Activated CD4-positive, alpha-beta T cell treated with anti-CD3 and anti-CD28 coated beads, Interleukin-2, amount 10 ng/mL, durations not matched to agents 24 days and 14 days (primary cell): Measurements from ENCODE around the gene PAQR5. TPM values are rescaled to one million over a fixed set of nuclear protein-coding genes. Genes with fewer than 3 reads are reported as not detected.
"Not testable (repeated sequence)": the region's sequence is repeated elsewhere in the genome, so short reads cannot be mapped to it uniquely, and the experiment has no call there.

Experiments used
- DNase-seq: peaks from one replicate; pipeline ENCODE4 v3.0.0; 2022
- H3K27ac Mint-ChIP-seq: one replicate; pipeline ENCODE4 v1.8.0; 2022; ENCODE audit warnings: mild to moderate bottlenecking, mixed read lengths
- H3K27me3 Mint-ChIP-seq: one replicate; pipeline ENCODE4 v1.8.0; 2022; ENCODE audit warnings: mixed read lengths
- H3K36me3 Mint-ChIP-seq: one replicate; pipeline ENCODE4 v1.8.0; 2022; ENCODE audit warnings: low read depth, mild to moderate bottlenecking, mixed read lengths
- H3K4me1 Mint-ChIP-seq: one replicate; pipeline ENCODE4 v1.8.0; 2021; ENCODE audit warnings: mixed read lengths
- H3K4me3 Mint-ChIP-seq: one replicate; pipeline ENCODE4 v1.8.0; 2022; ENCODE audit warnings: mild to moderate bottlenecking, moderate library complexity, mixed read lengths
- H3K9me3 Mint-ChIP-seq: one replicate; pipeline ENCODE4 v1.8.0; 2021; ENCODE audit warnings: mixed read lengths
- intact Hi-C: fragments of 100-400 bp; cut with micrococcal nuclease; formaldehyde crosslinking; loops from one replicate; pipeline ENCODE4 v1.15.1; 2023
- total RNA-seq: library from RNA; stranded (reverse); gene quantifications from 2 replicates; pipeline ENCODE4 v1.2.3, GENCODE V29; 2022

PAQR5 gene
- total RNA-seq, 1 donor from 2014 or later, result not detected

DNA sequence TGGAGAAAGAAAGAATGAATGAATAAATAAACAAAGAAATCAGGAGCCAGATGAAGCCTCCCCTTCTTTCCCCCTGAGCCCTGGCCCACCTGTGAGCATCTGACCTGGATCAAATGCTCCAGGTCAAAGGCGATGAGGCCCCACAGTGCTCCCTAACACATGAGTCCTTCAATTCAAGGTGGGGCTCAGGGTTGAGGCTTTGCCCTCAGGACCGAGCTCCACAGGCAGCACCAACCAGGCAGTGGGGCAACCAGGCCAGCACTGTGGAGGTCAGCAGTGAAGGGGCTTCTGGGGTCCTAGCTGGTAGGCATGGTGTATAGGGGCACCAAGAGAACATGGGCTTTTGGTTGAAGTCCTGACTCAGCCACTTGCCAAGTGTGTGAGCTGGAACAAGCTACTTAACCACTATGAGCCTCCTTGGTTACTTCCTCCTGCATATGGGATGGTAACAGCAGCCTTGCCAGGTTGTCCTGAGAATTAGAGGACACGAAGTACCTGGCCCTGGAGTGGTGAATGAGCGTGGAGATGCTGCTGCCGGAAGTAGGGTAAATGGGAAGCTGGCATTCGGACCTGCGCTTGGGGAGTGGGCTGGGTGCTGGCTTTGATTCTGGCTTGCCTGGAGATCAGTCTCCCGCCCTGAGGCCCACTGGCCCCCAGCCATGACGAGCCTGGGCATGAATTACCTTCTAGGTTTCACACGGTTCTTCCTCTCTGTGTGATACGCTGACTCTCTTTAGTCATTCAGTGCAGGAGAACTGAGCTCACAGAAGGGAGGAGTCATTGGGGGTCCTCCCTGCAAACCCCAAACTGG is 10.0 kb upstream of the PAQR5 start:
- Mint-ChIP-seq H3K27me3 (peaks cover 6% of the 10 kb centered on the region), H3K9me3 (no peaks in the 10 kb centered on the region), H3K27ac (no peak overlapping the region), H3K4me1 (no peaks in the 10 kb centered on the region), H3K4me3 (no peak overlapping the region), H3K36me3 (no peaks in the 10 kb centered on the region)
- intact Hi-C loops, result no loop called here
- DNase-seq, result no peak

DNA sequence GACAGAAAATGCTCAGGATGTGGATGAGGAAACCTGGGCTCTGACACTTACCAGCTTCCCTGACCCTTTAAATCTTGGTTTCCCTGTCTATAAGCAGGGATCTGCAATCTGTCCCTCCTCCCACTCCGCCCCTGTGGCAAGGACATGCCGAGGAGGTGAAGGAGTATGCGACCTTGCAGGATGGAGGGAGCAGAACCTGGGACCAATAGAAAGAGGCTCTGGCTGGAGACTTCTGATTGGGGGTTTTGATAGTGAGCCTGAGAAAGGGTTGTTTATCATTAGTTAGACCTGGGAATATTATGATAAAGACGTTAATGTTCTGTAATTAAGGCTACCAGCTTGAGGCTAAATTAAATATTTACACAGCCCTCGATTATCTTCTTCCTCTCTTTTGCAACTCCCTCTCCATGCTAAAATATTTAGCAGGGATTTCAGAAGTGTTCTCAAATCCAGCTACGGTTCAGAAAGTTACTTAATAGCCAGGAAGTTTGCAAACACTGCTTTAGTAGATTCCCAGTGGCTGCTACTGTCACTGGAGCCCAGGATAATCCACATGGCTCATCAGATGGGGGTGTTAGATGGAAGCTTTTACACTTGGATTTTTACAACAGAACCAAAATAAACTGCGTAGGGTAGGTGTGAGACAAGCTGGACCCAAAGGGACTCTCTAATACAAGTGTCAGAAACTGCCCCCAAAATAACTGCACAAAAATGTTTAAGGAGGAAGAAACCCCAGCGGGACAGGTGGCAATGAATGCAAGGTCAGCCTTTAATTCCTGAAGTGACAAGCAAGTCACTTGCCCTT is 9.2 kb upstream of the PAQR5 start:
- H3K27me3 Mint-ChIP-seq, result peaks cover 8% of the 10 kb centered on the region
- intact Hi-C loops, result no loop called here
- no peak for DNase-seq

DNA sequence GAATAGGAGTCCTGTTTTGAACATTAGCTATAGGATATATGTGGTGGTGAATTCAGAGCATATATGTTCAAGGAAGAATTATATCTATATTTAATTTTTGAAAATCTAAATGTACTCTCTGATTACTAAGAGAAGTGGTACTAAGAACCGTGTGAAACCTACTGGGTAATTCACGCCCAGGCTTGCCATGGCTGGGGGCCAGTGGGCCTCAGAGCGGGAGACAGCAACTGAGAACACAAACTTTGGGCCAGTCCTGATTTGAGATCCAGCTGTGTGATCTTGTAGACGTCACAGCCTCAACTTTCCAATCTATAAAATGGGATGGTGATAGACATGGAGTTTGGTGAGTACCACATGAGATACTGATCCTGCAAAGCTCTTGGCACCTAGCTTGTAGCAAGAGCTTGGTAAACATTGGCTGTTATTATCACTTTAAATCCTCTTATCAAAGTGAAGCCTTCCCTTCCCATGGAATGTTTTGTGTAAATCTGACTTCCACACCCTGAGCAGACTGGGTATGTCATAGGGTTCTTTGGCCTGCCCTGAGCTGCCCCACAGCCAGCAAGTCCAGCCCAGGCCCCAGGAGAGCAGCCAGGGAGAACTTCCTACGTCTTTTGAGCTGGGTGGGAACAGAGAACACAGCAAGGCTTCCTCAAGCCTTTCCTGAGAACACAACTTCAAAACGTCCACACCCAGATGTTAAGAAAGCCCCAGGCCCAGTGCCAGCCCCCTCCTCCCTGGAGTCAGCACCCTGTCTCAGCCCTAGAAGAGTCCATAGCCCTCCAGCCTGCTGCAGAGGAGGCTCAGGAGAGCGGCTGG is 8.2 kb upstream of the PAQR5 start:
- H3K27me3 Mint-ChIP-seq, result peaks cover 11% of the 10 kb centered on the region
- H3K4me1 Mint-ChIP-seq, result no peaks in the 10 kb centered on the region
- H3K36me3 Mint-ChIP-seq, result no peaks in the 10 kb centered on the region
- H3K27ac Mint-ChIP-seq, result no peak overlapping the region
- no peak for DNase-seq
- H3K4me3 Mint-ChIP-seq, result no peak overlapping the region
- H3K9me3 Mint-ChIP-seq, result no peaks in the 10 kb centered on the region
- intact Hi-C loops, result no loop called here

More for the DNA sequence above, 9.2 kb upstream of the PAQR5 start:
- Mint-ChIP-seq H3K36me3 (no peaks in the 10 kb centered on the region), H3K9me3 (no peaks in the 10 kb centered on the region), H3K4me1 (no peaks in the 10 kb centered on the region), H3K27ac (no peak overlapping the region), H3K4me3 (no peak overlapping the region)

DNA sequence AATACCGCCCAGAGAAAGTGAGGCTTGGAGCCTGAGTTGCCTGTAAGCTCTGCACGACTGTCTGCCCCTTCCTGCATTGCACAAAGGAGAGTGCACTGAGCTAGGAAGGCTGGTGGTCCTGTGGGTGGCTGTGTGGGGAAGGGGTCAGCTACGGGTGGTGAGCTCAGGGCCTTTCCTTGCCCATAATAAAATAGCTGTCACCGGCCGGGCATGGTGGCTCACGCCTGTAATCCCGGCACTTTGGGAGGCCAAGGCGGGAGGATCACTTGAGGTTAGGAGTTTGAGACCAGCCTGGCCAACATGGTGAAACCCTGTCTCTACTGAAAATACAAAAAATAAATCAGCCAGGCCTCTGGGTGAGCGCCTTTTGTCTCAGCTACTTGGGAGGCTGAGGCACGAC is 7.1 kb upstream of the PAQR5 start:
- H3K4me3 Mint-ChIP-seq, H3K9me3 Mint-ChIP-seq, DNase-seq, H3K4me1 Mint-ChIP-seq, intact Hi-C loops, H3K36me3 Mint-ChIP-seq, H3K27ac Mint-ChIP-seq: not testable (repeated sequence)
- H3K27me3 Mint-ChIP-seq, result peaks cover 17% of the 10 kb centered on the region

DNA sequence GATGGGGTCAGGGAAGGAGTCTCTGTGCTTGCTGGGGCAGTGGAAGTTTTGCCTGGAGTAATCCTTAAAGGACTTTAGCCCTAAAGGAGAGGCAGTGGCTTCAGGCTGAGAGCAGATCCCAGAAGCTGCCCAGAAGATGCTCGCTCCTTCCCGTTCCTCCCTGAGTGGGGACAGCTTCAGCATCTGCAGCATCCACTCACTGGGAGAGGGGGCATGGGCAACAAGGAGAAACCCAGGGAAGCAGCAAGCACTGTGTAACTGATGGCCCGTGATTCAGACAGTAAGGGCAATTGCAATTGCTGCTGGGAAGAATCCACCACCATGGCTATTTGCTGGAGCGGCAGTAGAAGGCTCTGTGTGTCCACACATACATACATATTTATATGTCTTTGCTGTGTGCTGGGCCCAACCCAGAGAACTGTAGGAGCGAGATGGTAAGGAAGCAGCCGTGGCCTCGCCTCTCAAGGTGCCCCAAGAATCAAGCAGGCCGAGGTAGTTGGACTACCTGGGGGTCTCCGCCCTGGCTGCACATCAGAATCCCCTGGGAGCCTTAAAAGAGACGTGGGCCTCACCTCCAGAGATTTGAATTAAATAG is 5.8 kb upstream of the PAQR5 start:
- DNase-seq, result no peak
- Mint-ChIP-seq H3K9me3 (no peaks in the 10 kb centered on the region), H3K4me3 (no peak overlapping the region)

DNA sequence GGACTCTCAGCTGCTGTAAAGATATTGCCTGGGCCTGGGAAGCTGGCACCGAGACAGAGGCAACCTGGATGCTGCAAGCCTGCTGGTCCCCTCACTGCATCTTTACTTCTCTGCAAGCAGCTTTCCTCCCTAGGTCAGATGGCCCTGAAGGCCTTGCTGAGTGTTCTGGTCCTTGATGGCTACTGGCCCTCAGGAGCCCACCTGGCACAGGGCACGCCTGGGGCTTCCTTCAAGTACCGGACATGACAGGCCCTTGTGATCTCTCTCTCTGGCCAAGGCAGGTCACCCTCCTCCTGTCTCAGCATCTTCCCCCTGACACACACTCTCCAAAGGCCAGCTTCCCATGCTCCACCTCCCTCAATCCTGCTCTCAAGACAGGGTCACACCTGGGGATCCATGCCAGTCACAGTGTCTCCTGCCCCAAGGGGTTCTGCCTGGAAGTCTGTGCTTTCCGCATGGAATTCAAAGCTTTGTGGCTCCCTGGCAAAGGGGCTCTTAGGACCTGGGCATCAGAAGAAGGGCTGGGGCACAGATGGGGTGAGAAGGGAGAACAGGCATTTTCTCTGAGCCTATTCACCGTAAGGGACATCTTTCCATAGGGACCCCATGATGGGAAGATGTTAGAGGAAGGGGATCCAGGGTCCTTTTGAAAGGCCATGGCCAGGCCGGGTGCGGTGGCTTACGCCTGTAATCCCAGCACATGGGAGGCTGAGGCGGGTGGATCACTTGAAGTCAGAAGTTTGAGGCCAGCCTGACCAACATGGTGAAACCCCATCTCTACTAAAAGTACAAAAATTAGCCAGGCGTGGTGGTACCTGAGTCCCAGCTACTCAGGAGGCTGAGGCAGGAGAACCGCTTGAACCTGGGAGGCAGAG is 4.7 kb upstream of the PAQR5 start:
- peaks cover 30% of the 10 kb centered on the region for H3K27me3 Mint-ChIP-seq
- H3K4me1 Mint-ChIP-seq, result no peaks in the 10 kb centered on the region
- no peak for DNase-seq
- H3K36me3 Mint-ChIP-seq, result no peaks in the 10 kb centered on the region
- H3K27ac Mint-ChIP-seq, result no peak overlapping the region
- H3K9me3 Mint-ChIP-seq, result no peaks in the 10 kb centered on the region
- intact Hi-C loops, result no loop called here
- no peak overlapping the region for H3K4me3 Mint-ChIP-seq

More for the DNA sequence above, 5.8 kb upstream of the PAQR5 start:
- intact Hi-C loops, result no loop called here
- Mint-ChIP-seq H3K4me1 (no peaks in the 10 kb centered on the region), H3K36me3 (no peaks in the 10 kb centered on the region), H3K27me3 (peaks cover 24% of the 10 kb centered on the region), H3K27ac (no peak overlapping the region)

DNA sequence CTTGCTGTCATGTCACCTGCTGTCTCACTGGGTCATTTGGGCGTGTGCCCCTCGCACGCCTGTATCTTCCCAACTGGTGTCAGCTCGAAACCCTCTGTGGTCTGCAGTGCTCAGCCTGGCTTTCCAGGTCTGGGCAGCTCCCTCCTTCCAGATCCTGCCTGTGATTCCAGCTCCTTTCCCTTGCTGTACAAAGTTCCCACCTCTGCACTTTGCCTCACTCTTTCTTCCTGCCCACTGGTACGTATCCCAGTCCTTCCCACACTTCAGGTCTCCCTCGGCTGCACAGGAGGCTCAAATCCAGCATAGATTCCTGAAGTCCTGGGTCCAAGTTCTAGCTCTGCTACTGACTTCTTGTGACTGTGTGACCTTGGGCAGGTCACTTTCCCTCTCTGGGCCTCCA is 2.1 kb upstream of the PAQR5 start:
- Mint-ChIP-seq H3K27me3 (peaks cover 49% of the 10 kb centered on the region), H3K4me3 (no peak overlapping the region), H3K4me1 (no peaks in the 10 kb centered on the region), H3K36me3 (no peaks in the 10 kb centered on the region), H3K27ac (no peak overlapping the region), H3K9me3 (no peaks in the 10 kb centered on the region)
- intact Hi-C loops, result no loop called here
- DNase-seq, result no peak

DNA sequence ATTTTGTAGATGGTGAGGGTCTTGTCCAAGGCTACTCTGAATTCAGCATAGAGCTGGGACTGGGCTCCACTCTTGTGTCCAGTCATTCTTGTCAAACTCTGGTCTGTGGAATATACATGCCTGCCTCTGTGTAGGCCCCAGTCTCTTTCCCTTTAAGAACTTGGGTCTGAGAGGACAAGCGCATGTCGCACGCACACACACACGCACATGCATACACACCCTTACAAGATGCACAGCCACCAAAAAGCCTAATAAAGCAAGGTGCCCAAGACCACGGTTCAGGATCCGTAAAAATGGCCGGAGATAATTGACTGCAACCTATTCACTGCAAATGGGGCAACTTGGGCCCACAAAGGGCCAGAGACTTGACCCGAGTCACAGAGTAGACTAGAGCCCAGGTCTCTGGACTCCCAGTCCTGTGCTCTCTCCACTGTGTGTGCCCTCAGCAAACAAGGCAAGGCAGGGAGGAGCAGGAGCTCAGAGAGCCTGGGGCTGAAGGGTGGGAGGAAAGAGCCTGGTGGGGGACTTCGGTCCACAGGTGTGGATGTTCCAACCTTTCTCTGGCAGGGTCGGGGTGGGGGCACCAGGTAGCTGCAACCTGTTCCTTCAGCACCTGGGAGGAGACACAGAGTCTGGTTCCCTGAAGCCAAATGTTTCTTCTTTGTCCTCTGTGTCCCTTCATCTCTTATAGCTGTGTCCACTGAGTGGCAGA is 914 bp upstream of the PAQR5 start:
- no peak overlapping the region for H3K4me3 Mint-ChIP-seq
- peaks cover 52% of the 10 kb centered on the region for H3K27me3 Mint-ChIP-seq
- no peak overlapping the region for H3K27ac Mint-ChIP-seq
- no peak for DNase-seq
- H3K36me3 Mint-ChIP-seq, result no peaks in the 10 kb centered on the region
- intact Hi-C loops, result no loop called here
- H3K9me3 Mint-ChIP-seq, result no peaks in the 10 kb centered on the region
- H3K4me1 Mint-ChIP-seq, result no peaks in the 10 kb centered on the region

DNA sequence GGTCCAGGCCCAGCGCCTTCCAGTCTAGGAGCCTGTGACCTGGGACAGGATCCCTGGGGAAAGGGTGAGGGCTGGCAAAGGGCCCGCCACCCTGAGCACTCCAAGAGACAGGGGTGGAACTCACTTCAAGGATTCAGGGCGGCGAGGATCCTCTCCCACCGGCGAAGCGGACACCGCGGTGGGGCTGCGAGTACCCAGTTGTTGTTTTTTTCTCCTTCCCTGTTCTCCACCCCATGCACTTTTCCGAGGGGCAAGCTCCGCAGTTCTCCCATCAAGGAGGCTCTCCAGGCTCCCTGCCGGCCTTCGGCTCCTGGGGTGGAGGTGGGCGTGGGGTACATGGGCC is 387 bp upstream of the PAQR5 start:
- H3K4me1 Mint-ChIP-seq, result no peaks in the 10 kb centered on the region
- H3K4me3 Mint-ChIP-seq, result peak overlapping the region; percentile 36
- H3K27ac Mint-ChIP-seq, result no peak overlapping the region
- peaks cover 50% of the 10 kb centered on the region for H3K27me3 Mint-ChIP-seq
- intact Hi-C loops, result no loop called here
- DNase-seq, result no peak
- no peaks in the 10 kb centered on the region for H3K36me3 Mint-ChIP-seq
- no peaks in the 10 kb centered on the region for H3K9me3 Mint-ChIP-seq

DNA sequence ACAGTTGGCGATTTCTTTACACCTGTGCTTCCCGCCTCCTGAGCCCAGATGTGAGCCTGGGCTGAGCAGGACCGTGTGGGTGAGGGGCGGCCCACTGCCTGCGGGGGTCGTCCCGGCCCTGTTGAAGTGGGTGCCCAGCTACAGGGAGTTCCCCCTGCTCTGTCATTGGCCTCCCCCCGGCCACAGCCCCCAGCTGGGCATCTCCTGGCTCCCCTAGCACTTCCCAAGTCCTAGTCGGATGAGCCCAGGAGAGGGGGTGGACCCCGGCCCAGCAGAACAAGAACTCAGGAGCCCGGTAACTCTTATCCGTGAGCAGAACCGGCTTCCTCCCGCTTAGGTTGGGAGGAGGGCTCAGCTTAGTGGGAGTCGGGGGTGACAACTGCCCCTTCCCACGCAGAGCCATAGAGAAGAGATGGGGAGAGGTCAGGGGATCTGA is 757 bp downstream of the PAQR5 start:
- H3K9me3 Mint-ChIP-seq, result no peaks in the 10 kb centered on the region
- DNase-seq, result no peak
- H3K4me1 Mint-ChIP-seq, result peaks cover 1% of the 10 kb centered on the region
- no peak overlapping the region for H3K27ac Mint-ChIP-seq
- intact Hi-C loops, result no loop called here
- H3K36me3 Mint-ChIP-seq, result no peaks in the 10 kb centered on the region
- peaks cover 47% of the 10 kb centered on the region for H3K27me3 Mint-ChIP-seq
- no peak overlapping the region for H3K4me3 Mint-ChIP-seq

DNA sequence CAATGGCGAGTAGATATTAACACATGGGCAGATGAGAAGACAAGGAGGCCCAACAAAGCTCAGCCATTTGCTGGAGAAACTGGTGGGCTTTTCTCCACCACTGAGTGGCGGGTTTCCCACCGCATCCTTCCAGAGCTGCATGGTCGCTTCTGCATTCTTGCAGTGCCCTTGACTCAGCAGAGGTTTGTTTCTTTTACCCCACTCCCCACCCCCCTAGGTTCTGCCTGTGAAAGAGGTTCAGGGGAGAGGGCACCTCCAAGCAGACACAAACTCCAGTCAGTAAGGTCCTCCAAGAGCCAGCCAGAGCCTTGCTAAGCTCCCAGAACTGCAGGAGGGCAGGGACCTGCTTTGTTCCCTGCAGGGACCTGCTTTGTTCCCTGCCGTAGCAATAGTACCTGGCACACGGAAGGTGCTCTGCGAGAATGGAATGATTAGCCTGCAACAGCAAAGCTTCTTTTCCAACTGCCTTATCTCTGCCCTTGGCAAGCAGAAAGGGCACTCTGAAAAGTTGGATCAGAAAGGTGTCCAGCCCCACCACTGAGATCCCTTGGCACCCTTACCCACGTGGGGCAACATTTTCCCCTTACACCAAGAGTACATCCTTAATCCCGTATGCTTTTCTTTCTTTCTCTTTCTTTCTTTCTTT is 1.4 kb downstream of the PAQR5 start:
- peaks cover 44% of the 10 kb centered on the region for H3K27me3 Mint-ChIP-seq
- H3K9me3 Mint-ChIP-seq, result no peaks in the 10 kb centered on the region
- H3K4me1 Mint-ChIP-seq, result peaks cover 1% of the 10 kb centered on the region
- H3K27ac Mint-ChIP-seq, result no peak overlapping the region
- H3K36me3 Mint-ChIP-seq, result no peaks in the 10 kb centered on the region
- intact Hi-C loops, result no loop called here
- H3K4me3 Mint-ChIP-seq, result no peak overlapping the region
- DNase-seq, result no peak

DNA sequence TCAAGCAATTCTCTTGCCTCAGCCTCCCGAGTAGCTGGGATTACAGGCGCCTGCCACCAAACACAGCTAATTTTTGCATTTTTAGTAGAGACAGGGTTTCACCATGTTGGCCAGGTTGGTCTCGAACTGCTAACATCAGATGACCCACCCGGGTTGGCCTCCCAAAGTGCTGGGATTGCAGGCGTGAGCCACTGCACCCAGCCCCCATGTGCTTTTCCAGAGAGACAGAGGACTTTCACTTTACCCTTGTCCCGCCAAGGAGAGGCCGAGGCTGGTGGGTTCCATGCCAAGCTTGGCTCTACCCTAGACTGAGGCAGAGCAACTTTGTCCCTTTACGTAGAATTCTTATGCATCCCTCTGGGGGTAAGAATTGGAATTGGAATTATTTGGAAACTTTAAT is 2.4 kb downstream of the PAQR5 start:
- intact Hi-C loops, DNase-seq, H3K36me3 Mint-ChIP-seq, H3K4me3 Mint-ChIP-seq, H3K9me3 Mint-ChIP-seq, H3K4me1 Mint-ChIP-seq, H3K27ac Mint-ChIP-seq: not testable (repeated sequence)
- peaks cover 43% of the 10 kb centered on the region for H3K27me3 Mint-ChIP-seq
